D721Med (cell line): ENCODE results near the gene EFNB3.

ENCODE experiments used
- DNase-seq: peaks from one replicate; pipeline ENCODE4 v3.0.0; 2011; ENCODE audit warnings: low spot score; ENCODE audit not compliant: insufficient read length
- FAIRE-seq: peaks from 2 replicates; lab custom pipeline; 2011; peaks lifted over from hg19 to GRCh38; lab: Jason Lieb, UNC
- CTCF ChIP-seq: IDR thresholded peaks from 2 replicates; pipeline ENCODE4 v1.5.1; 2012; ENCODE audit warnings: mild to moderate bottlenecking, control low read depth; ENCODE audit not compliant: insufficient read depth; ENCODE audit errors: missing control alignments

Gene EFNB3

GRCh38 chr17:7720125-7720524, 15.1 kb downstream of the EFNB3 start:
- FAIRE-seq (no peak), DNase-seq (no peak)
- TF ChIP-seq CTCF: no peak

GRCh38 chr17:7721612-7722011, 16.6 kb downstream of the EFNB3 start:
- no peak for TF ChIP-seq CTCF
- no peak for DNase-seq
- FAIRE-seq: no peak

- TF ChIP-seq CTCF: no peak
- DNase-seq: no peak
- no peak for FAIRE-seq
These were observed 22.9 kb downstream of the EFNB3 start for GRCh38 chr17:7727886-7728285.

GRCh38 chr17:7729816-7730215, 24.8 kb downstream of the EFNB3 start:
- TF ChIP-seq CTCF: no peak
- DNase-seq (no peak), FAIRE-seq (no peak)

GRCh38 chr17:7732981-7733539, 28.1 kb downstream of the EFNB3 start:
- no peak for DNase-seq
- FAIRE-seq: no peak
- TF ChIP-seq CTCF: no peak

GRCh38 chr17:7737601-7738000, 32.6 kb downstream of the EFNB3 start:
- no peak for TF ChIP-seq CTCF
- FAIRE-seq: no peak

GRCh38 chr17:7739746-7740145, 34.7 kb downstream of the EFNB3 start:
- TF ChIP-seq CTCF: no peak
- no peak for FAIRE-seq

More at GRCh38 chr17:7737601-7738000, 32.6 kb downstream of the EFNB3 start:
- no peak for DNase-seq

More at GRCh38 chr17:7739746-7740145, 34.7 kb downstream of the EFNB3 start:
- DNase-seq: no peak
